Skin of body (tissue), 2 donors: Measurements from ENCODE around the gene TMEM42. TPM values are rescaled to one million over a fixed set of nuclear protein-coding genes. Genes with fewer than 3 reads are reported as not detected.

Source experiments
- DNase-seq: peaks from one replicate; lab custom pipeline; 2025; lab: John Stamatoyannopoulos, UW
- total RNA-seq: library from RNA; depleted of rRNA; stranded (reverse); fragments of >200 nt; gene quantifications from one replicate; pipeline ENCODE4 v1.2.3, GENCODE V29; 2014

TMEM42 gene
- total RNA-seq, 1 donor from 2014 or later, result 7.0 TPM

DNA sequence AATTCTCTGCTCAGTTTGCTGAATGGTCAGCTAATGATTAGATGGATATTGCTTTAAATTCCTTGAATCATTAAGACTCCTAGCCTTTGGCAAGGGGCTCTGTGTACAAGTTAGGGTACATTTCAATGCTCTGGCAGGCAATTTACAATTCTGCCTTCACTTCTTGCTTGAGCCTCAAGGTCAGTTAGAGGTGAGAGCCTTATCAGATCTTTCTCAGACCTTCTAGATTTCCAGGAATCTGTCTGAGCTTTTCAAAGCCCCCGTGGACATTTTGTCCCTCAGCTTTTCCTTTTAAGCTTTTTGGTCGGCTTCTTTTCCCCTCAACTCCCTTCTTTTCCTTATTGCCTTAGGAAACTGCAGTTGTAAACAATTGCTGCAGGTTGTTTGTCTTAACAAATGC lies 47.4 kb downstream of the TMEM42 start:
- no peak for DNase-seq

GRCh38 chr3:44910693-44911092 lies 49.0 kb downstream of the TMEM42 start:
- DNase-seq, result no peak

GRCh38 chr3:44913868-44914468 lies 52.3 kb downstream of the TMEM42 start:
- no peak for DNase-seq

- no peak for DNase-seq
Measured at GRCh38 chr3:44914936-44915335, 53.2 kb downstream of the TMEM42 start.

Other genes starting within 250 kb of the TMEM42 start
- 22.1 TPM for gene ZNF197, start 236.9 kb upstream of the TMEM42 start, total RNA-seq
- gene ZNF35, start 213.2 kb upstream of the TMEM42 start, total RNA-seq, result 10.8 TPM
- 6.8 TPM for gene ZNF502, start 149.3 kb upstream of the TMEM42 start, total RNA-seq
- 5.1 TPM for gene ZNF501, start 132.3 kb upstream of the TMEM42 start, total RNA-seq
- gene KIAA1143, start 100.3 kb upstream of the TMEM42 start, total RNA-seq, result 18.3 TPM
- 9.5 TPM for gene KIF15, start 100.1 kb upstream of the TMEM42 start, total RNA-seq
- not detected for gene TGM4, start 12.7 kb downstream of the TMEM42 start, total RNA-seq
- gene ZDHHC3, start 114.3 kb downstream of the TMEM42 start, total RNA-seq, result 44.7 TPM
- 40.7 TPM for gene EXOSC7, start 114.3 kb downstream of the TMEM42 start, total RNA-seq
- 54.6 TPM for gene CLEC3B, start 164.4 kb downstream of the TMEM42 start, total RNA-seq